ENCODE results near the gene PTPRR.

PTPRR gene

GRCh38 chr12:70910666-70911065, 9.9 kb downstream of the PTPRR start:
- DNase-seq = no peak

GRCh38 chr12:70908978-70909377, 11.6 kb downstream of the PTPRR start:
- DNase-seq = no peak

DNA sequence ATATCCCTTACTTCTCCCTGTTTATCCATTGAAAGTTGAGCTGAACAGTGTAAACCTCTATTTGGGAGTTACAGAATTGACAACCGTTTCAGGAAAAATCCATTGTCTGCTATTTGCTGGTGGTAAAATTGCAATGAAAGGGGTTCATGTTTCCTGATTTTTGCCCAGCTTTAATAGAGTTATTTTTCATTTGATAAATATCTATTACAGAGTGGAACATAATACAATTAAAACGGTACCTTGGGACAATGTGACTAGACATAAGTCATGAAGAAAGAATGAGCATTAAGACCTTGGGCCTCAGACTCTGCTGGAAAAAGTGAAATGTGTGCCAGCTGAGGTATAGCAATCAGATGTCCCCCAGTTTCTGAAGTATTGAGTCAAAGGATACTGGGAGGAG, 13.1 kb downstream of the PTPRR start:
- no peak for DNase-seq

DNA sequence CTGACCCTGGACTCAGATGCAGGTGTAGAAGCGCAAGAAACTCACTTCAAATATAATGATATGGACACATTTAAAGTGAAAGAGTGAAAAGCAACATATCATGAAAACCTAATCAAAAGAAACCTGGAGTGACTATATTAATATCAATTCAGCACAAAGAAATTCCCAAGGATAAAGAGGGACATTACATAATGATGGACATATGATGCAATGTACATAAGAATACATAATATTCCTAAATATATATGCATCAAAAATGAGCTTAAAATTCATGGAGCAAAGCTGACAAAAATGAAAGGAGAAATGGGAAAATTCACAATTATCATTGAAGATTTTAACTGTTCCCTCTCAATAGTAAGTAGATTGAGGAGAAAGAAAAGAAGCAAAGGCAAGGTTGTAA, 24.6 kb downstream of the PTPRR start:
- no peak for DNase-seq

DNA sequence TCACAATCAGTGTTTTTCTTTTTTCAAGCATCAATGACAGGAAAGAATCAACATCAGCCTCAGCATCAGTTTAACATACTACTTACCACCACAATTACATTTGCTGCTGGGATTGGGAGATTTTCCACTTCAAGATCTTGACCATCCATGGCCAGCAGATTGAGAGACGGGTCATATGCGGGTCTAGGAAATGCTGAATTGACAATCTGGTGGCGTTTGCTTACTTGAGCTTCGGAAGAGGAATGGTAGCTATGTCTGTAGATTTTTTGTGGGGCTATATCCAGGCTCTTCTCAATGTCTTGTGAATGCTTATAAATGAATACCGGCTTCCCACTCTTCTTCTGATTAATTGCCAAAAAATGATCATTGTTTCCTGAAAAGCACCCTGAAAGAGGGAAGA, 27.9 kb downstream of the PTPRR start:
- DNase-seq = no peak

DNA sequence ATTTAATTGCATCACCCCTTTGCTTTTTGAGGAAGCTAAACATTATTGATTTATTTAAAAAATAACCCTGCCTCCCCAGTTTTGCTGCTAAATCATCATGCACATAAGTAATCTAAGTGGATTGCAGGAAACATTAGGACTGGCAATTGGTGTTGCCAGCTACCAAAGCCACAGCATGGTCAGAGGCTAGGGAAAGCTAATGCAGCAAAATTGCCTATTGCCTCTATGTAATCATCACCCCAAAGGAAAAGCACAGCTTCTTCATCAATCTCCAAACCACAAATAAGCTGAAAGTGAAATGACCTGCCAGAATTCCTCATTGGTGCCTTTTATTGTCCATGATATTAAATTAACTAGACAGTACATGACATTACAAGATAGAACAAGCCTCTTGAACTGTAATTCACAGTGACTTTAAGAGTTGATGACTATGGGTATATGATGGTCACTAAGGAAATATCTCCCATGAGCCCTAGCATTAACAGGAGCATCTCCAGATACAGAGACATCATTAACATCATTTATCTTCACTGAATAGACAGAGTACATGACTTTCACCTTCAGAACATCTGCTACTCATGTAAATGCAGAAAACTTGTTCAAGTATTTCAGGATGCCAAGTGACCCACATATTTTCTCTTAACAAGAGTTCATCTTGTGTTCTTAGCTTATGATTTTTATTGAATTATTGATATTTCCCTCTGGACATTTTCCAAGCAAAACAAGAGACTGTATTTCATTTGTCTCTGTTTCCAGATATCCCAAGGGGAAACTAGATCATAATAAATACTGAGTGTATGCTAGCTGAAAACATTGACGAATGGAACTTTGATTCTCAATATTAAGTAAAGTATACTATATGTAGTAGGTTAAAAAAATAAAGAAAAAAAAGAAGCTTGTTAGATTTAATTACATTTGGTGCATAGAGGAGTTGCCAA, 29.4 kb downstream of the PTPRR start:
- no peak for DNase-seq

DNA sequence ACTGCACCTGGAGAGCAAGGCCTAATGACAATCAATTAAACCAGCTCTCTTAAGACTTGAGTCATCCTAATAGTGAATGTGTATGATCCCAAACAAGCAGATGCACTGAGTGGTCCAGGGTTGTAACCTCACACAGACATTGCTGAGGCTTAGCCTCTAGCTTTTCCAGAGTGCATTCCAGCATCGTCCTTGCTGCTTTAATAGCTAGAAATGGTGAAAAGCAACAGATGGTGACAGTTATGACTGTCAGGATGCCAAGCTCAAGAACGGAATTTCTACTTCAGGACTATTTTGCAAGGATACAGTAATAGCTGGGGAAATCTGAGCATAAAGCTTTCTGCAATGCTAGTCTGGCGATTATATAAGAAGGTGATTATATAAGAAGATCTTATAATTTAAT, 34.6 kb downstream of the PTPRR start:
- no peak for DNase-seq

DNA sequence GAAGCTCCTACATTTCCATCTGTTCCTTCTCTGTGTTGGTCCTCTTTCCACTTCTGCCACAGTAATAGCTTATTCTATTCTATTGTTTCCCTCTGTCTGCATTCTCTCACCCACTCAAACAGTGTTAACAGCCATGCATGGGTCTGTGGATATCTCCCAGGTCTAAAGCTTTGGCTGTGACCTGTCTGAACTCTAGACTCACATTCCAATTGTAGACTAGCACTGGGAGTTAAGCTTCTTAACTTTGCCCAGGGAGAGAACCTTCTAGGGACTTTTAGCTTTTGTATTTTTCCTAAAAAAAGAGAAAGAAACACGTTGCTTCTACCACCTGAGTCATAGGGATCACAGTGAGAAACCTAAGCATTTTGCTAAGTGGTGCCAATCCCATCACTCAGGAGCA, 36.7 kb downstream of the PTPRR start:
- DNase-seq = no peak

- no peak for DNase-seq
These were observed 39.8 kb downstream of the PTPRR start for GRCh38 chr12:70880744-70881143.

DNA sequence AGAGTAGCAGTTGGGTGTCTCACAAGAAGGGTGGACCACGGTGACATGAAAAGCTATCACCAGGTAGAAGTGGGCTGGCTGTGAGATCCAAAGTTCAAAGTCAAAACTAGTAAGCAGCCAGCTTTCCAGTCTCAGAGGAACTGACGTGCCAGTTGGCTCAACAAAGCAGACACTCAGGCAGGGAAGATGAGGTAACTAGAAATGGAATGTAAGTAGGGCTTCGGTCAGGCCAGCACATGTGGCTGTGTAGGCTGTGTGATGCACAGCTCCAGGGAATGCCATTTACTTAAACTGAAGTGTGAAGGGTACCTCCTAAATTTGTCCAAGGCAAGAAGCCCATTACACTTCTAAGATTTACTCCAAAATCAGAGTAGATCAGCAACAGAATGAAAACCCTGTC, 43.6 kb downstream of the PTPRR start:
- no peak for DNase-seq

DNA sequence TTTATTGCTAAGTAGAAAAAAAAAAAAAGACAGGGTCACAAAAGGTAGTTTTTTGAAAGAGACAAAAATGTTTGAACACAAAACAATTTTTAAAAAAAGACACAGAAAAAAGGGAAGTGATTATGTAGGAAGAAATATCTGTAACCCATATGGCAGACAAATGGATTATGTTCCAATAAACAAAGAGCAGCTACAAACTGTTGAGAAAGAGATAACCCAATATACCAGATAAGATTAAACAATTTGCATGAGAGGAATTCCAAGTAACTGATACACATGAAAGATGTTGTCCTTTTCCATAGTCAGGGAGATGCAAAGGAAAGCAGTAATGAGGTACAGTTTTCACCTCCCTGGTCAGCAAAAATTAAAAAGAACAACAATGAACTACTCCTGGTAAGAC, 44.9 kb downstream of the PTPRR start:
- no peak for DNase-seq

DNA sequence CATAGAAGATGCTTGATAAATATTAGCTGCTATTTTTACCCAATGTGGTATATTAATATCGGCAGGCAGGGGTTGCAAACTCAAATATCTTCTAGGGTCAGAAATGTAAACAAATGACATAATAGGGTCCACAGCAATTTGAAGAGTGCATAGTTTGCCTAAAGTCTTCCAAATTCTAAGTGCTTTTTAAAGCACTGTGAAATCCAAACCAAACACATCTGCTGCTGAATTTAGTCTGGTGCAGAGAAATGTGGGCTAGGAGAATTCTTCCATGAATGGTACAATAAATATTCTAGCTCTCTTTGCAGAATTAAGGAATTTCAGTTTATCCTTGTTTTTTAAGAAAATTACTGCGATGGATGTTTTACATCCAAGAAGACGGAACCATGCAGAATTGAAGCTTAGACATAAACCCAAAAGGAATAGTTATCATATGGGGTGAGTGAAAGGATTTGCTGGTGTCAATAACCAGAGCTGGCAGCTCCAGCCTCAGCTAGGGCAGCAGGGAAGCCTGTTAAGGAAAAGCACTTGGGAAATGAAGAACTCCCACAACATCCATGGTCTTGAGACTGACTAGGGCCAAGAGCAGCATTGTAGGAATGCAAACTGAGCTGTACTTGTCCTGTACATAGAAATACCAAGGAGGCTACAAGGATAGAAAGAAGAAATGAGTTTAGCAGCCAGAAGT, 65.5 kb downstream of the PTPRR start:
- no peak for DNase-seq

GRCh38 chr12:70854138-70854537, 66.4 kb downstream of the PTPRR start:
- no peak for DNase-seq

DNA sequence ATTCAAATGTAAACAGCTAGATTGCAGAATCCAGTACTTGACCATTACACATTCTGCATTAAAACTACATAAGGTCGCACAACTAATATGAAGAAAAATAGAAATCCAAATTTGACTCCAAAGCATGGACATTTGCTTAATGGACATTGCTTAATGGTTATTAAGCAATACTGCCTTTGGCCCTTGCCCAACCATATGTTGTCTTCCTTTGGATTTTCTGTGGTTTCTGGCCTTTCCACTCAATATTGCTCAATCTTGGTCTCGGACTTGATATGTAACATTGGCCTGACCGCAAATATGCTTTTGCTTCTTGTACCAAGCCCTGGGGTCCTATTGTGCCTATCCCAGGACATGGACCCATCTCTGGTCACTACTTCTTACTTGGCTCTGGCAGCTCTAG, 67.2 kb downstream of the PTPRR start:
- DNase-seq = no peak

DNA sequence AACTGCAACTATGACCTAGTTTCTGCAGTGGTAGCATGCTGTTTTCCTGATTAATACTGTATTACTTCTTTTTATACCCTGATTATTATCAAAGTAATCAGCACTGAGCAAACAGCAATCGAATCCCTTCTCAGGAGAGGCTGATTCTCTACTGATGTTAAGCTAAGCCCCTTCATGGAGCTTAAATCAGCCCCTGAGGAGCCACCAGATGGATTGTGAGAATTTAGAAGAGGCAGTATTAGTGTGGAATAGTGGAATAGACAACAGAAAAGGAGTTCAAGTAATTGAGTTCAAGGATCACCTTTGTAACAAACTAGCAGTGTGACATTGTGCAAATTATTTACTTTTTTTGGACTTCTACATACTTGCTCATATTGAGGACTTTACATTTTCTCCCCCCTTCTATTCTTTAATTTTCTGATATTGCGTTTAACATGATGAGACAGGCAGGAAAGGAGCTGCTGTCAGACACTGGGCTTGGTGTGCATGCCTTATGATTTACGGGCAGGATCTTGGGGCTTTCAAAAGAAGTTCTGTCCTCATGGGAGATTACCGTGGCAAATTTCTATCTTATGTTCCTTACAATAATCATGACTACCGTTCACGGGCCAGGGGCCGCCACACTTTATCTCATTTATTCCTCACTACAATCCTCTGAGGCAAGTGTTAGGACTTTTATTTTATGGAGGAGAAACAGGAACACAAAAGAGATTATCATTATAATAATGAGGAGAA, 68.0 kb downstream of the PTPRR start:
- no peak for DNase-seq

DNA sequence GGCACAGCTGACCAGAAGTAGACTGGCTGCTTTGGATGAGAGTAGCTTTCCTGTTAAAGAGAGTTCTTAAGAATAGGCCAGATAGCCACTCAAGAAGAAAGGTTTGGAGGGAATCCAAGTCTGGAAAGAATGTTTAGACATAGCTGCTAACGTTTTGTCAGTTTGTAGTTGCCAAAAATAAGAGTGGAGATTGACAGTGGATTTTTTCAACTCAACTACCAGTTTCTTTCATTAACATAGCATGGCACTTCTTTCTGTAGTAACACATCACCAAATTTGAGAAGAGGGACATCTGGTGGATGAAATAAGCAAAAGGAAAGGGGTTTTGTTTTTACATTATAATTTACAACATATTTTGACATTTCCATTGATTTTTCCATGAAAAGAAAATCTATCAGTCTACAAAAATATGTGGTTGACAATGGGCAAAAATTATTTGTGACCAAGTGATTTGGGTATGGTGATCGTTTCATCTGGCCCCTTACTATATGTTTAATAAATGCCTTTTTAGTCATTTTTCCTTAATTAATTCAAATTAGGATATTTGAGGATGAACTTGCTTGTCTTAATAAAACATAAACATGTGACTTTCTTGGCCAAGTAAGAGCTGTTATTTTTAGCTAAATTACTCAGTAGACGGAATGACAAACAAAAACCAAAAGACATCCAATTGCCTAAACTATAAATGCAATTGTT, 71.1 kb downstream of the PTPRR start:
- DNase-seq = no peak

DNA sequence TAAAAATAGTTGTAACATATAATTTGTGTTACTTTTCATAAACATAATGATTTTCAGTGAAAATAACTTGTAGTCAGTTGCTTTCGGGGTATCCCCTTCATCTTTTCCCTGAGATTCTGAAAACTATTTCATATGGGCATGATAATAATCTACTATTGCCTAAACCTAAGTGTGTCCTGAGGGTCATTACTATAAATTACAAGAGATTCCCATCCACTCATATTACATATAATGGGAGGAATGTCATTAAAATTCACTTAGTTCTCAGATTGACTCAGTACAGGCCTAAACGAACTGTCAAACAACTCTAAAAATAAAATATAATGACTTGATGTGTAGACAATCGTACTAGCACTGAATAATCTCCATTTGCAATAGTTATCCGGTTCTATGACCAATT, 72.7 kb downstream of the PTPRR start:
- DNase-seq = no peak

- no peak for DNase-seq
These were observed 75.3 kb downstream of the PTPRR start for GRCh38 chr12:70845268-70845667.

- DNase-seq = no peak
These were observed 77.2 kb downstream of the PTPRR start for GRCh38 chr12:70843363-70843762.

GRCh38 chr12:70842942-70843341, 77.6 kb downstream of the PTPRR start:
- no peak for DNase-seq

DNA sequence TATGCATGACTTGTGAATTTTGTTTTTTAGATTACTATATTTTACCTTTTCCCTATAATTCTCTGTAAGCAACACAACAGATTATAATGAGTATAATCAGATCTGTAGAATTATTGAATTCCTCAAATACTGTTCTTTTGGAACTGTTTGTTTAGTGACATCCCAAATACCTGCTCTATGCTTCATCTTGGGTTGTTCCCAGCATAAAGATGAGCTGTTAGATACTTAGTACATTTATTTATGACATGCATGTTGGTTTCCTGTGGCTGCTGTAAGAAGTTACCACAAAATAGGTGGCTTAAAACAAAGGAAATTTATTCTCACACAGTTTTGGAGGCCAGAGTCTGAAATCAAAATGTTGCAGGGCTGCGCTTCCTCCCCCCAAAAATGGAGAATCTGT, 78.4 kb downstream of the PTPRR start:
- no peak for DNase-seq

GRCh38 chr12:70840656-70841350, 79.7 kb downstream of the PTPRR start:
- no peak for DNase-seq
